OCI-M2 (cell line): ENCODE data around the gene NRBP1.

Experiments used
- DNase-seq: peaks from one replicate; lab custom pipeline; 2025; ENCODE audit not compliant: unreplicated experiment; lab: John Stamatoyannopoulos, UW

Gene NRBP1

GRCh38 chr2:27489498-27490397, 61.3 kb downstream of the NRBP1 start, which contains the start of gene IFT172:
IFT172 (minus strand) TSS chr2:27489743; CDS start chr2:27489653, 90 bp downstream.
- peak; percentile 54 for DNase-seq
